Smooth muscle cell (in vitro differentiated cells): ENCODE measurements around the gene PRSS22. TPM values are rescaled to one million over a fixed set of nuclear protein-coding genes. Genes with fewer than 3 reads are reported as not detected.

Experiments
- DNase-seq: peaks from one replicate; lab custom pipeline; 2025; ENCODE audit not compliant: unreplicated experiment; lab: John Stamatoyannopoulos, UW
- H2AFZ ChIP-seq: fragments of 200-600 bp; sonication (generic); 2 replicates; pipeline ENCODE4 v1.6.0; 2016; ENCODE audit warnings: antibody characterized with exemption, low read depth, mild to moderate bottlenecking
- H3F3A ChIP-seq: fragments of 200-600 bp; sonication (generic); 2 replicates; pipeline ENCODE4 v1.6.0; 2017; ENCODE audit warnings: antibody characterized with exemption, low read depth
- H3K27ac ChIP-seq: fragments of 200-600 bp; sonication (generic); 2 replicates; pipeline ENCODE4 v1.5.1; 2016; ENCODE audit warnings: low read depth, mild to moderate bottlenecking
- H3K27me3 ChIP-seq: fragments of 200-600 bp; sonication (generic); 2 replicates; pipeline ENCODE4 v1.6.1; 2016; ENCODE audit warnings: low read depth, mild to moderate bottlenecking
- H3K36me3 ChIP-seq: fragments of 200-600 bp; sonication (generic); 2 replicates; pipeline ENCODE4 v1.5.1; 2016; ENCODE audit warnings: low read depth
- H3K4me1 ChIP-seq: fragments of 200-600 bp; sonication (generic); 2 replicates; pipeline ENCODE4 v1.5.1; 2016; ENCODE audit warnings: low read depth
- H3K4me2 ChIP-seq: fragments of 200-600 bp; sonication (generic); 2 replicates; pipeline ENCODE4 v1.6.0; 2016; ENCODE audit warnings: mild to moderate bottlenecking
- H3K4me3 ChIP-seq: fragments of 200-600 bp; sonication (generic); 2 replicates; pipeline ENCODE4 v1.5.1; 2016; ENCODE audit warnings: mild to moderate bottlenecking
- H3K79me2 ChIP-seq: fragments of 200-600 bp; sonication (generic); 2 replicates; pipeline ENCODE4 v1.6.0; 2016; ENCODE audit warnings: low read depth, mild to moderate bottlenecking
- H3K9ac ChIP-seq: fragments of 200-600 bp; sonication (generic); 2 replicates; pipeline ENCODE4 v1.6.0; 2016; ENCODE audit warnings: low read depth
- H3K9me3 ChIP-seq: fragments of 200-600 bp; sonication (generic); replicated peaks from 2 replicates; pipeline ENCODE4 v1.5.1; 2016; ENCODE audit warnings: low read depth
- H4K20me1 ChIP-seq: fragments of 200-600 bp; sonication (generic); 2 replicates; pipeline ENCODE4 v1.6.0; 2016; ENCODE audit warnings: low read depth
- CTCF ChIP-seq: fragments of 200-600 bp; sonication (generic); IDR thresholded peaks from 2 replicates; pipeline ENCODE4 v1.5.1; 2017; ENCODE audit warnings: borderline replicate concordance, mild to moderate bottlenecking, antibody characterized with exemption; ENCODE audit not compliant: insufficient read depth, poor library complexity, severe bottlenecking
- WGBS: methylation state at CpG from one replicate; pipeline ENCODE4 v1.1.7; 2016; ENCODE audit warnings: low lambda C conversion rate; 5-methylcytosine and 5-hydroxymethylcytosine counted together
- polyA plus RNA-seq: library from polyadenylated mRNA; unstranded; fragments of >200 nt; fragmentation: Nextera tagmentation; extraction: Ambion mirVana; gene quantifications from 2 replicates; pipeline ENCODE4 v1.2.1, GENCODE V29; 2016
- total RNA-seq: library from RNA; depleted of rRNA; stranded (reverse); fragments of >200 nt; gene quantifications from 2 replicates; pipeline ENCODE4 v1.2.3, GENCODE V29; 2014

The PRSS22 gene
- total and polyA plus RNA-seq, 2 experiments from 2014 or later = 0.79 to 2.2 TPM

DNA sequence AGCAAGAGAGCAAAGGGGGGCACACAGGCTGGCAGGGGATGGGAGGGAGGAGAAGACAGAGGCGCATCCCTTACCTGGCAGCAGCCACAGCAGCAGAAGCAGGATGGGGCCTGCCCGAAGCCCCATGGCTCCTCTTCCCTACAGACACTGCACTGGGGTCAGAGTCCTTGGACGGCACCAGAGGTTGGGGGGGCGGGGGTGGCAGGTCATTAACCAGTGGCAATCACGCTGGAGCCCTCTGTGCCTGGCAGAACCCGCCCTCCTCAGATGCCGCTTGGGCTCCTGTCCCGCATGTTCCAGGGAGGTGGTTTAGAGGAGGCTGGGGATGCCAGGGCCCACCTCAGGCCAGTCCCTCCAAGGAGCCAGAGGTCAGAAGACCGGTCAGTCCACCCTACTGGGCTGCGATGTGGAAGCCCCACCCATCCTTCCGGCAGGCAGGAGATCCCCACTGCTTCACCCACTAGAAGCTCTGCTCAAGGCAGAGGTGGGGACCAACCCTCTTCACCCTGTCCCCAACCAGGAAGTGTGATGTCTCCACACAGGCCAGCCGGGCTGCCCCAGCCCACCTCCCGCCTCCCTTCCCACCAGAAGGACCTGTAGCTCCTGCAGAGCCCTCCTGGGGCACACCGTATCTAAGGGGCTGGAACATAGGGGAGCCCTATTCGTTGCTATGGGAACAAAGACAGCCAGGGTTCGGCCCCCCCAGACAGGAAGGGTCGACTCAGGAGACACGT, 16.2 kb downstream of the PRSS22 start:
- Histone ChIP-seq H3K27ac (no peak overlapping the region), H3K4me1 (no peaks in the 10 kb centered on the region), H3F3A (peaks cover 4% of the 10 kb centered on the region), H3K9me3 (no peaks in the 10 kb centered on the region), H3K4me3 (no peak overlapping the region), H3K9ac (no peak overlapping the region), H3K27me3 (no peaks in the 10 kb centered on the region), H3K79me2 (no peaks in the 10 kb centered on the region), H4K20me1 (no peaks in the 10 kb centered on the region), H2AFZ (no peak overlapping the region), H3K4me2 (no peak overlapping the region), H3K36me3 (no peaks in the 10 kb centered on the region)
- DNase-seq = no peak
- 87% methylated on average over 18 of the region's 18 CpGs for WGBS
- no peak for TF ChIP-seq CTCF

- Histone ChIP-seq H3K36me3 (no peaks in the 10 kb centered on the region), H3K9ac (no peak overlapping the region), H3K79me2 (no peaks in the 10 kb centered on the region), H3K4me3 (no peak overlapping the region), H3K27ac (no peak overlapping the region), H3F3A (peaks cover 7% of the 10 kb centered on the region), H3K9me3 (no peaks in the 10 kb centered on the region), H2AFZ (no peak overlapping the region), H3K4me1 (no peaks in the 10 kb centered on the region), H4K20me1 (no peaks in the 10 kb centered on the region), H3K27me3 (no peaks in the 10 kb centered on the region), H3K4me2 (no peak overlapping the region)
- no peak for DNase-seq
- TF ChIP-seq CTCF = no peak
- 89% methylated on average over 11 of the region's 12 CpGs for WGBS
Observed at GRCh38 chr16:2840914-2841313, 17.1 kb downstream of the PRSS22 start.

GRCh38 chr16:2839650-2840450, 18.1 kb downstream of the PRSS22 start:
- H3K4me2 ChIP-seq = no peak overlapping the region
- peaks cover 7% of the 10 kb centered on the region for H3F3A ChIP-seq
- H3K4me1 ChIP-seq = no peaks in the 10 kb centered on the region
- no peak overlapping the region for H2AFZ ChIP-seq
- H3K36me3 ChIP-seq = no peaks in the 10 kb centered on the region
- no peak for TF ChIP-seq CTCF
- no peak overlapping the region for H3K9ac ChIP-seq
- no peaks in the 10 kb centered on the region for H4K20me1 ChIP-seq
- no peaks in the 10 kb centered on the region for H3K27me3 ChIP-seq
- H3K27ac ChIP-seq = no peak overlapping the region
- no peak for DNase-seq
- WGBS = 92% methylated on average over 15 of the region's 15 CpGs
- no peaks in the 10 kb centered on the region for H3K9me3 ChIP-seq
- H3K4me3 ChIP-seq = no peak overlapping the region
- no peaks in the 10 kb centered on the region for H3K79me2 ChIP-seq

DNA sequence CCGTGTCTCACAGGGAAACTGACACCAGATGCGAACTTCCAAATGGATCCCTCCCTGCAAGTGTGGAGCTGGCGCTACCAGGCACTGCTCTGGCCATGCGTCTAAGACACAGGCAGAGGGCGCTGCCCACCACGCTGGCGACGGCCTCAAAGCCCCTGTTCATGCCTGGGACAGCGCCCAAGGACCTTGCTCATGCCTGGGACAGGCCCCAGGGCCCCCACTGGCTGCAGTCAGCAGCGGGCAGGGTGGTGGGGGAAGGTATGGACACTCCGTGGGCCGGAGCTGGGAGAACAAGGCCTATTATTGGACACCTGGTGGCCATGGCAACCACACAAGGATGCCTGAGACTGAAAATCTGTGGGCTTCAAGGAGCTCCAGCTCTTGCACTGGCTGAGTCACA, 19.0 kb downstream of the PRSS22 start:
- H3K27ac ChIP-seq = no peak overlapping the region

More for the DNA sequence above, 19.0 kb downstream of the PRSS22 start:
- DNase-seq = peak; percentile 20
- no peaks in the 10 kb centered on the region for H3K27me3 ChIP-seq
- no peaks in the 10 kb centered on the region for H3K79me2 ChIP-seq
- H3K36me3 ChIP-seq = no peaks in the 10 kb centered on the region
- H3K4me3 ChIP-seq = no peak overlapping the region
- H3K9ac ChIP-seq = no peak overlapping the region
- H3K4me1 ChIP-seq = no peaks in the 10 kb centered on the region
- H3K4me2 ChIP-seq = no peak overlapping the region
- H4K20me1 ChIP-seq = no peaks in the 10 kb centered on the region
- peaks cover 7% of the 10 kb centered on the region for H3F3A ChIP-seq
- peak; percentile 84 for TF ChIP-seq CTCF
- H2AFZ ChIP-seq = no peak overlapping the region
- no peaks in the 10 kb centered on the region for H3K9me3 ChIP-seq
- 9% methylated on average over 12 of the region's 12 CpGs for WGBS
